ENCODE measurements around the gene MAPK8IP2.

DNA sequence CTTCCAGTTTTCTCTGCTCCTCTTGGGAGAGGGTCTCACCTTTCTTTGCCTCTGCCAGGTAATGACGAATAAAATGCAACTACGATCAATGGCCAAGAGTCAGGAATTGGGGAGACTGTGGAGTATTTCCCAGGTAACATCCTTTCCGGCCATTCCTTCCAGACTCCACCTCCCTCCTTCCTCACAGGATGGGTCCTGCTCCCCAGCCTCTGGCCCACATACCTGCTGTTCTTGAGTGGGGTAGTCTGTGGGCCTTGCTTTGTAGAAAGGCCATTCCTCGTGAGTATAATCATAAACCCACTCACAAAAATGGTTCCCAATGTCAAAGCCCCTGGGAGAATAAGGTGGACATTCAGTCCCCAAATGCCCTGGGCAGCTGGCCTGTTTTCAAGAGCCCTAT is 20.8 kb upstream of the MAPK8IP2 start:
- TF ChIP-seq, protein P1, sequence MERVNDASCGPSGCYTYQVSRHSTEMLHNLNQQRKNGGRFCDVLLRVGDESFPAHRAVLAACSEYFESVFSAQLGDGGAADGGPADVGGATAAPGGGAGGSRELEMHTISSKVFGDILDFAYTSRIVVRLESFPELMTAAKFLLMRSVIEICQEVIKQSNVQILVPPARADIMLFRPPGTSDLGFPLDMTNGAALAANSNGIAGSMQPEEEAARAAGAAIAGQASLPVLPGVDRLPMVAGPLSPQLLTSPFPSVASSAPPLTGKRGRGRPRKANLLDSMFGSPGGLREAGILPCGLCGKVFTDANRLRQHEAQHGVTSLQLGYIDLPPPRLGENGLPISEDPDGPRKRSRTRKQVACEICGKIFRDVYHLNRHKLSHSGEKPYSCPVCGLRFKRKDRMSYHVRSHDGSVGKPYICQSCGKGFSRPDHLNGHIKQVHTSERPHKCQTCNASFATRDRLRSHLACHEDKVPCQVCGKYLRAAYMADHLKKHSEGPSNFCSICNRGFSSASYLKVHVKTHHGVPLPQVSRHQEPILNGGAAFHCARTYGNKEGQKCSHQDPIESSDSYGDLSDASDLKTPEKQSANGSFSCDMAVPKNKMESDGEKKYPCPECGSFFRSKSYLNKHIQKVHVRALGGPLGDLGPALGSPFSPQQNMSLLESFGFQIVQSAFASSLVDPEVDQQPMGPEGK (CRISPR knock-in tag; IDR thresholded peaks at IDR 0.05; ENCODE audit: borderline replicate concordance) = no peak
- TF ChIP-seq ZFP30 (CRISPR knock-in tag; IDR thresholded peaks at IDR 0.05) = no peak
- TF ChIP-seq, protein P2, sequence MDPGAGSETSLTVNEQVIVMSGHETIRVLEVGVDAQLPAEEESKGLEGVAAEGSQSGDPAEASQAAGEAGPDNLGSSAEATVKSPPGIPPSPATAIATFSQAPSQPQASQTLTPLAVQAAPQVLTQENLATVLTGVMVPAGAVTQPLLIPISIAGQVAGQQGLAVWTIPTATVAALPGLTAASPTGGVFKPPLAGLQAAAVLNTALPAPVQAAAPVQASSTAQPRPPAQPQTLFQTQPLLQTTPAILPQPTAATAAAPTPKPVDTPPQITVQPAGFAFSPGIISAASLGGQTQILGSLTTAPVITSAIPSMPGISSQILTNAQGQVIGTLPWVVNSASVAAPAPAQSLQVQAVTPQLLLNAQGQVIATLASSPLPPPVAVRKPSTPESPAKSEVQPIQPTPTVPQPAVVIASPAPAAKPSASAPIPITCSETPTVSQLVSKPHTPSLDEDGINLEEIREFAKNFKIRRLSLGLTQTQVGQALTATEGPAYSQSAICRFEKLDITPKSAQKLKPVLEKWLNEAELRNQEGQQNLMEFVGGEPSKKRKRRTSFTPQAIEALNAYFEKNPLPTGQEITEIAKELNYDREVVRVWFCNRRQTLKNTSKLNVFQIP (CRISPR knock-in tag; IDR thresholded peaks at IDR 0.05; ENCODE audit: borderline replicate concordance, low read depth) = no peak
- TF ChIP-seq ZFP3 (CRISPR knock-in tag; IDR thresholded peaks at IDR 0.05) = no peak
- no peak for TF ChIP-seq BACH2 (CRISPR knock-in tag; IDR thresholded peaks at IDR 0.05; ENCODE audit: borderline replicate concordance)
- TF ChIP-seq ZNF8 (CRISPR knock-in tag; IDR thresholded peaks at IDR 0.05) = no peak
- no peak for TF ChIP-seq RARB (CRISPR knock-in tag; IDR thresholded peaks at IDR 0.05)
- TF ChIP-seq, protein P3, sequence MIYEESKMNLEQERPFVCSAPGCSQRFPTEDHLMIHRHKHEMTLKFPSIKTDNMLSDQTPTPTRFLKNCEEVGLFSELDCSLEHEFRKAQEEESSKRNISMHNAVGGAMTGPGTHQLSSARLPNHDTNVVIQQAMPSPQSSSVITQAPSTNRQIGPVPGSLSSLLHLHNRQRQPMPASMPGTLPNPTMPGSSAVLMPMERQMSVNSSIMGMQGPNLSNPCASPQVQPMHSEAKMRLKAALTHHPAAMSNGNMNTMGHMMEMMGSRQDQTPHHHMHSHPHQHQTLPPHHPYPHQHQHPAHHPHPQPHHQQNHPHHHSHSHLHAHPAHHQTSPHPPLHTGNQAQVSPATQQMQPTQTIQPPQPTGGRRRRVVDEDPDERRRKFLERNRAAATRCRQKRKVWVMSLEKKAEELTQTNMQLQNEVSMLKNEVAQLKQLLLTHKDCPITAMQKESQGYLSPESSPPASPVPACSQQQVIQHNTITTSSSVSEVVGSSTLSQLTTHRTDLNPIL (CRISPR knock-in tag; IDR thresholded peaks at IDR 0.05; ENCODE audit: low read depth) = no peak
- TF ChIP-seq, protein P4, sequence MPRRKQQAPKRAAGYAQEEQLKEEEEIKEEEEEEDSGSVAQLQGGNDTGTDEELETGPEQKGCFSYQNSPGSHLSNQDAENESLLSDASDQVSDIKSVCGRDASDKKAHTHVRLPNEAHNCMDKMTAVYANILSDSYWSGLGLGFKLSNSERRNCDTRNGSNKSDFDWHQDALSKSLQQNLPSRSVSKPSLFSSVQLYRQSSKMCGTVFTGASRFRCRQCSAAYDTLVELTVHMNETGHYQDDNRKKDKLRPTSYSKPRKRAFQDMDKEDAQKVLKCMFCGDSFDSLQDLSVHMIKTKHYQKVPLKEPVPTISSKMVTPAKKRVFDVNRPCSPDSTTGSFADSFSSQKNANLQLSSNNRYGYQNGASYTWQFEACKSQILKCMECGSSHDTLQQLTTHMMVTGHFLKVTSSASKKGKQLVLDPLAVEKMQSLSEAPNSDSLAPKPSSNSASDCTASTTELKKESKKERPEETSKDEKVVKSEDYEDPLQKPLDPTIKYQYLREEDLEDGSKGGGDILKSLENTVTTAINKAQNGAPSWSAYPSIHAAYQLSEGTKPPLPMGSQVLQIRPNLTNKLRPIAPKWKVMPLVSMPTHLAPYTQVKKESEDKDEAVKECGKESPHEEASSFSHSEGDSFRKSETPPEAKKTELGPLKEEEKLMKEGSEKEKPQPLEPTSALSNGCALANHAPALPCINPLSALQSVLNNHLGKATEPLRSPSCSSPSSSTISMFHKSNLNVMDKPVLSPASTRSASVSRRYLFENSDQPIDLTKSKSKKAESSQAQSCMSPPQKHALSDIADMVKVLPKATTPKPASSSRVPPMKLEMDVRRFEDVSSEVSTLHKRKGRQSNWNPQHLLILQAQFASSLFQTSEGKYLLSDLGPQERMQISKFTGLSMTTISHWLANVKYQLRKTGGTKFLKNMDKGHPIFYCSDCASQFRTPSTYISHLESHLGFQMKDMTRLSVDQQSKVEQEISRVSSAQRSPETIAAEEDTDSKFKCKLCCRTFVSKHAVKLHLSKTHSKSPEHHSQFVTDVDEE (CRISPR knock-in tag; IDR thresholded peaks at IDR 0.05) = no peak
- TF ChIP-seq GLIS3 (CRISPR knock-in tag; IDR thresholded peaks at IDR 0.05) = no peak
- no peak for TF ChIP-seq SNAI2 (CRISPR knock-in tag; IDR thresholded peaks at IDR 0.05)
- TF ChIP-seq, protein P5, sequence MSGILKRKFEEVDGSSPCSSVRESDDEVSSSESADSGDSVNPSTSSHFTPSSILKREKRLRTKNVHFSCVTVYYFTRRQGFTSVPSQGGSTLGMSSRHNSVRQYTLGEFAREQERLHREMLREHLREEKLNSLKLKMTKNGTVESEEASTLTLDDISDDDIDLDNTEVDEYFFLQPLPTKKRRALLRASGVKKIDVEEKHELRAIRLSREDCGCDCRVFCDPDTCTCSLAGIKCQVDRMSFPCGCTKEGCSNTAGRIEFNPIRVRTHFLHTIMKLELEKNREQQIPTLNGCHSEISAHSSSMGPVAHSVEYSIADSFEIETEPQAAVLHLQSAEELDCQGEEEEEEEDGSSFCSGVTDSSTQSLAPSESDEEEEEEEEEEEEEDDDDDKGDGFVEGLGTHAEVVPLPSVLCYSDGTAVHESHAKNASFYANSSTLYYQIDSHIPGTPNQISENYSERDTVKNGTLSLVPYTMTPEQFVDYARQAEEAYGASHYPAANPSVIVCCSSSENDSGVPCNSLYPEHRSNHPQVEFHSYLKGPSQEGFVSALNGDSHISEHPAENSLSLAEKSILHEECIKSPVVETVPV (CRISPR knock-in tag; IDR thresholded peaks at IDR 0.05) = no peak
- no peak for TF ChIP-seq CSDC2 (CRISPR knock-in tag; IDR thresholded peaks at IDR 0.05)
- no peak for TF ChIP-seq ZC3H10 (CRISPR knock-in tag; IDR thresholded peaks at IDR 0.05)

Measured in SK-N-SH treated with all-trans-retinoic acid at 6 μM for 48 hours (cell line).